Skeletal muscle tissue (tissue), 5 donors: ENCODE measurements around the gene IQCE. TPM values are rescaled to one million over a fixed set of nuclear protein-coding genes. Genes with fewer than 3 reads are reported as not detected.

Experiments
- H3K27ac ChIP-seq: one replicate; pipeline ENCODE4 v1.7.0; 2013; ENCODE audit warnings: mild to moderate bottlenecking, low read depth, low read length, inconsistent platforms
- H3K27me3 ChIP-seq, 3 donors: one replicate each; pipeline ENCODE4 v1.7.0; 2013; ENCODE audit warnings: low read length in 3 of 3; ENCODE audit not compliant: control insufficient read depth in 3 of 3, insufficient read depth in 3 of 3
- H3K36me3 ChIP-seq, 3 donors: one replicate each; pipeline ENCODE4 v1.7.0; 2013; ENCODE audit warnings: low read length in 3 of 3; ENCODE audit not compliant: control insufficient read depth in 3 of 3, insufficient read depth in 3 of 3
- H3K4me1 ChIP-seq, 3 donors: one replicate each; pipeline ENCODE4 v1.7.0; 2013; ENCODE audit warnings: low read length in 3 of 3, mild to moderate bottlenecking in 3 of 3; ENCODE audit not compliant: control insufficient read depth in 3 of 3, insufficient read depth in 3 of 3
- H3K4me3 ChIP-seq, 3 donors: one replicate each; pipeline ENCODE4 v1.7.0; 2013; ENCODE audit warnings: low read length in 3 of 3
- H3K9ac ChIP-seq, 3 donors: one replicate each; pipeline ENCODE4 v1.7.0; 2013; ENCODE audit warnings: low read length in 3 of 3, mild to moderate bottlenecking in 3 of 3, moderate library complexity in 2 of 3, low read depth in 1 of 3
- H3K9me3 ChIP-seq, 3 donors: one replicate each; pipeline ENCODE4 v1.7.0; 2013; ENCODE audit warnings: low read length in 3 of 3; ENCODE audit not compliant: control insufficient read depth in 3 of 3
- small RNA-seq: library from RNA; depleted of rRNA; stranded (forward); fragments of <200 nt; gene quantifications from one replicate; pipeline ENCODE3, GENCODE V24; 2014
- total RNA-seq: library from RNA; depleted of rRNA; stranded (reverse); fragments of >200 nt; gene quantifications from one replicate; pipeline ENCODE4 v1.2.3, GENCODE V29; 2014
- donor health status: Osteomylitis.

IQCE gene
- total RNA-seq, 1 donor from 2014 or later: 2.1 TPM

DNA sequence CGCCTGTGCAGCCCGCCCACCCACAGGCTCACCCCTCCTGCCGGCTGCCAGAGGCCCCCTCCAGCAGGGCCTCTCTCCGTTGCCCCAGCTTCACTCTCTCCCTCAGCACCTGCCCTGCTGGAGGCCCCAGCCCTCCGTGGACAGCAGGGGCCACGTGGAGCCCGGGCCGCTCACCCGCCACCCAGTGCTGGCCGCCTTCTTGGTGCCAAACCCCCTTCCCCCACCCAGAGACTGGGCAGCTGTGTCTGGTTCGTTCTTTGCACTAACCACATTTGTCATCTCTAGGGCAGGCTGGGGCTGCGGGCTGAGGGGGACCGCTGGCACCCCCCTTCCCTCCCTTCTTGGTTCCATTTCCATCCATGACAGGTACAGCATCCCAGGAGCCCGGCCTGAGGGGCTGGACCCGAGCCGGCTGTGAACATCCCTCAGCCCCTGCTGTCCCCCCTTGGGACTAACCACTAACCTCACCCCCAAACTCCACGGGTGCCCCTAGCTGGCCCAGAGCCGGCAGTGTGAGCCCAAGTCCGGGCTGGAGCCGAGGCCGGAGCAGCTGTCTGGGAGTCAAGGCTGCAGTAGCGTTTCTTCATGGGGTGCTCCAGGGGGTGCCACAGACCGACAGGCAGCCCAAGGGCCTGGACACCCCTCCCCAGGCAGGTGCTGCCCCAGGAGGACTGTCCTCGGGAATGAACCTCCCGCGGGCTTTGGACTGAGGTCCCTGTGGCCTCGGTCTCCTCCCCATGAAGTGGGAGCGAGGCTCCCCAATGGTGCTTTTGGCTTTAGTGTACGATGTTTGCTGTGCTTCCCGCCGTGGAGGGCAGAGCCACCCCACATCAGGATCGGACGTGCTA is 103.7 kb downstream of the IQCE start:
- no peak overlapping the region for H3K4me3 ChIP-seq
- H3K9me3 ChIP-seq: peaks cover 0 to 6% (median 0%) of the 10 kb centered on the region in 3 donors
- no peak overlapping the region for H3K27ac ChIP-seq
- peaks cover 13 to 15% (median 14%) of the 10 kb centered on the region in 3 donors for H3K27me3 ChIP-seq
- peaks cover 16 to 22% (median 16%) of the 10 kb centered on the region in 3 donors for H3K4me1 ChIP-seq
- H3K36me3 ChIP-seq: no peaks in the 10 kb centered on the region
- peak overlapping the region in 2 of 3 donors; percentile 38 to 68 for H3K9ac ChIP-seq

DNA sequence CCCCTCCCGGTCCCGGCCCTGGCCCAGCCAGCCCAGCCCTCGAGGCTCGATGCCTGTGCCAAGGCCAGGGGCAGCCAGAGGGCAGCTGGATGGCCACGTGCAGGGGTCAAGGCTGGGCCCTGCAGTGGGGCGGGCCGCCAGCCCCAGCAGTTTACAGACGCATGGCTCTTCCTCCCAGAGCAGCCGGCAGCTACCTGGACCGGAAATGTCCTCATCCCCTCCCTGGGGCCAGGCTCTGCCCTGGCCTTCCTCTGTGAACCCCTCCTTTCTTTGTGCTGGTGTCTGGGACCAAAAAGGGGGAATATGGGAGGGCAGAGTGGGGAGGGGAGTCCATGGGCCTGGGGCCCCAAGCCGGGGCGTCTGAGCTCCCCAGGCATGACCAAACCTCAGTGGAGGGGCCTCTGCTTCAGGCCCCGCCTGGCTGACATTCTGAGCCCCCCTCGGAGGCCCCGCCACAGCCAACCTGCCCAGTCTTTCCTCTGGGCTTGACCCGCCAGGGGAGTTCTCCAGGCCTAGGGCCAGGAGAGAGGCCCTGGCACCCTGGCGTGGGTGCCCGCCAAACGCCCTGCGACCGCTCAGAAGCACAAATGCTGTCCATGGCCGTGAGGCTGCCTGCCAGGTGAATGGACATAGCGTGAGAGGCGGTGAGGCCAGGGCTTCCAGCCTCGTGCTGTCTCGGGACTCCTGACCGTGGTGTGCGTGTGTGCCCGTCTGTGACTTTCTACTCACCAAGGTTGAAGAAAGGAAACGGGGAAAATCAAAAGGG is 104.5 kb downstream of the IQCE start:
- Histone ChIP-seq H3K36me3 (no peaks in the 10 kb centered on the region), H3K27me3 (peaks cover 18 to 21% (median 20%) of the 10 kb centered on the region in 3 donors), H3K9ac (peak overlapping the region in 2 of 3 donors; percentile 38 to 68), H3K9me3 (peaks cover 0 to 6% (median 0%) of the 10 kb centered on the region in 3 donors), H3K4me3 (peak overlapping the region in 1 of 3 donors; percentile 35), H3K4me1 (peaks cover 16 to 22% (median 16%) of the 10 kb centered on the region in 3 donors), H3K27ac (no peak overlapping the region)

DNA sequence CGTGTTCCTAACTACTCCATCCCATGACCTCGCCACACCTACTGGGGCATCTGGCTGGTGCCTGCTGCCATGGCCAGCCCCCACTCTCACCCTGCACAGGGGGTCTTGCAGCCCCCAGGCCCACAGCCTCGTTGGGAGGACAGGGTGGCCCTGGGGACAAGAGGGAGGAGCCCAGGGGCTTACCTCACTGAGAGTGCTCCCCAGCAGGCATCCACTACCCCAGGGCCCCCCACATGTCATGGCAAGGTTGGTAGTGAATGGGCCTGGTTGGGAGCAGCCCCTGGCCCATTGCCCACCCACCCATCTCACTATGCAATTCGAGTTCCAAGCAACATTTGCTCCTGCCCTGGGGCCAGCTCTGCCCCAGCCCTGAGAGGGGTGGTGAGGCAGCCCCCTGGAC is 105.2 kb downstream of the IQCE start:
- Histone ChIP-seq H3K27ac (no peak overlapping the region), H3K4me1 (peaks cover 16 to 22% (median 16%) of the 10 kb centered on the region in 3 donors), H3K36me3 (no peaks in the 10 kb centered on the region)

More for the DNA sequence above, 105.2 kb downstream of the IQCE start:
- peaks cover 0 to 6% (median 0%) of the 10 kb centered on the region in 3 donors for H3K9me3 ChIP-seq
- no peak overlapping the region for H3K4me3 ChIP-seq
- H3K27me3 ChIP-seq: peaks cover 20 to 25% (median 22%) of the 10 kb centered on the region in 3 donors
- peak overlapping the region in 1 of 3 donors; percentile 68 for H3K9ac ChIP-seq

Small RNA genes lying within 50 kb of the gene (small RNA-seq; reads per million reads assigned to genes)
- gene MIR4648: not detected

Other genes starting within 250 kb of the IQCE start
- gene SNX8, start 244.5 kb upstream of the IQCE start, total RNA-seq: 12.5 TPM
- gene EIF3B, start 204.2 kb upstream of the IQCE start, total RNA-seq: 120 TPM
- gene CHST12, start 155.4 kb upstream of the IQCE start, total RNA-seq: 1.0 TPM
- gene GRIFIN, start 82.6 kb upstream of the IQCE start, total RNA-seq: not detected
- 23.0 TPM for gene LFNG, start 39.2 kb upstream of the IQCE start, total RNA-seq
- 18.3 TPM for gene BRAT1, start 3.5 kb upstream of the IQCE start, total RNA-seq
- 18.8 TPM for gene TTYH3, start 73.0 kb downstream of the IQCE start, total RNA-seq
- gene AMZ1, start 129.2 kb downstream of the IQCE start, total RNA-seq: under 0.01 TPM